ENCODE measurements around the gene NTM.

Gene NTM

DNA sequence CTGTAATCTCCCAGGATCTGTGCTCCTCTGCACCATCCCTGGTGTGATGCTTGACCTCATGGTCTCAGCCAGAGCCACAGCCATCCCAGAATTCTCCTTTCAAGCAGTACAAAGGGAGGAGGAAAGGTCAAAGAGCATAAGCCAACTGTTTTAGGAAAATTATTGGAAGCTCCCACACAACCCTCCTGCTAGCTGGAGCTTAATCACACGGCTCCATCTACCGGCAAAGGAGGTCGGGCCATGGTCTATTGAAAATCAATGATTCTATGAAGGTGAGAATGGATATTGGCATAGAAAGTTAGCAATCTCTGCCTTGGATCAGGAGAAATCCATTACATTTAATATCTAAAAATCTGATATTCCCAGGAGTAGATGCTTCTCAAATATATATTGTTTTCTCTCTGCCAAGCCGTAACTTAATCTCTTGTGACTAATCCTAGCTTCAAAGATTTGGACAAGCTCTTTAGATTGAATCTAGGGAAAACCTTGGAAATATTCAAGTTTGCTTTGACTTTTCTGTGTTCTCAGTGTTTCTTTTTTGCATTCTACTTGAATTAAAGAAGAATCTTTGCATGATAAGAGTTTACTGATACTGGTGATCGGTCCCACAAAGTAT, 259.6 kb downstream of the NTM start:
- in situ Hi-C loops (cut with MboI; ENCODE audit: low sequenced_read_pairs), result no loop called here

DNA sequence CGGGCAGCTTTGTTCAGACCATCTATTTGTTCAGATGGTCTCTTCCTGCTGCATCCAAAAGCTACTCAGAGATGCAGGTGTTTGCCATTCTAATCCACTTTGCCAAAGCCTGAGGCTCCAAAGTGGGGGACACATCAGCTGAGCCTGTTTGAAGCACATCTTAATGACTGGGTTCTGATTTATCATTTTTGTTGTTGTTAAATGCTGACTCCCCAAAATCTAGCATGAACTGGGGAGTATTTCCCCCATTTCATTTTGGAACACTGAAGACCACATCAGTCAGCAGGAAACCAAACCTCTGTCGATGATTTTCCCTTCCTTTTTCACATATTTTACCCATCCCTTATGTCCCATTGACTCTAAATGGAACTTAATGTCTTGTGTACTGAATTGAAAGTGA, 262.6 kb downstream of the NTM start:
- in situ Hi-C loops (cut with MboI; ENCODE audit: low sequenced_read_pairs), result no loop called here

DNA sequence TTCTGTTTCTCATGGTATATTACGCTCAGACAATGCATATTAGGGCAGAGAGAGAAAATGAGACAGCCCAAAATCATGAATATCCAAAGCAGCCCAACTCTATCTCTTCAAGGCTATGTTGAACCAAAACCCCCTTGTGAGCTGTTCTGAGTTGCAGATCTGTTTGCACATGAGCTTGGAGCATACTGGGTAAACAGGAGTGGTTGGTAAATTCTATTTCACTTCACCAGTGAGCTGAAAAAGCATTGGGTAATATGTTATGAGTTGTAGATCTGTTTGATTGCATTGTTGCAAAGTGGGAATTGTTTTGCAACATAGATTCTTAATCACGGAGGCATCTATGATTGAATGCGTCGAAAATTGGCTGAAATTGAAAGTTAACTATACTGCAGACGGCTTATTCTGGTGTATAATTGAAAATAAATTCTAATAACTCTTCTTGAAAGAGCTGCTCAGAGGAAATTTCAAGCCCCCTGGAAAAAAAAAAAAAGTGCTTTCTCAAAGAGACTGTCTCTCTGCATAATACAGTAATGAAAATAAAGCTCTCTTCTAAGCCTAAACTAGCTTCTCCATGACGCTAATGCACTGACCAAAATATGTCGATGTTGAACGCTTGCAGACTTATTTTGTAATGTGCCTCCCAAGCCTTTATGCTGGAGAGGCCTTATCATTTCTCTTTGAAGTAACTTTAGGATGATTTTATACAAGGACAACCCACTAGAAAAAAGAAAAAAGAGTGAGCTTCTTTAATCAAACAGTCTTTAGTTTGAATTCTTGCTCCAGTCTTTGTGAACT, 263.7 kb downstream of the NTM start:
- in situ Hi-C loops (cut with MboI; ENCODE audit: low sequenced_read_pairs), result no loop called here

DNA sequence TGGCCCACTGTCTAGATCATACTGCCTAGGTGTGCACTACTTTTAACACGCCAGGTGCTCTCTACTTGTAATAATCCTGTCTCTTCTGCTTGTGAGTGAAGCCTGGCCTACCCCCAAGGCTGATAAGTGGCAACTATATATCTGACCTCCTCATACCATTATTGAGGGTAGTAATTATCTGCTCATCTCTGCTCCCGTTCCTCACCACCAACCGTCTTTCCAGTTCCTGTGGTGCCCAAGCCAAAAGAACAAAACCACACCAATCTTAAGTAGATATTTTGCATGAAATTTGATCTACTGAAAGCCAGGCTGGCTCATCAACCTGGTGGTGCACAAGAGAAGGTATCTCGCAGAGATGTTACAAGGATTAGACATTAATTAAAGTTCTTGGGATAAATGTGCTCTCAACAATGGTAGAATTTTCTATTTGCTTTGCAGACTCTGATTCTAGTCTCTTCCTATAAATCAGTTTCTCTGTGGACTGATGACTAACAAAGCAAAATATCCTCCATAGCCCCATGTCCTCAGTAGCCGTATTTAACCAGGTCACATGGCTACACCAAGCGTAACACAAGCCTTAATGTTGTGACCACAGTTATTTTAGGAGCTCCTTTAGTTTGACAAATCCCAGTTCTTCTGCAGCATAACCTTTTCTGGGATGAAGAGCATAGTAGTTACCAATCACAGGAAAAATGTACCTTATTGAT, 267.2 kb downstream of the NTM start:
- in situ Hi-C loops (cut with MboI; ENCODE audit: low sequenced_read_pairs), result no loop called here

DNA sequence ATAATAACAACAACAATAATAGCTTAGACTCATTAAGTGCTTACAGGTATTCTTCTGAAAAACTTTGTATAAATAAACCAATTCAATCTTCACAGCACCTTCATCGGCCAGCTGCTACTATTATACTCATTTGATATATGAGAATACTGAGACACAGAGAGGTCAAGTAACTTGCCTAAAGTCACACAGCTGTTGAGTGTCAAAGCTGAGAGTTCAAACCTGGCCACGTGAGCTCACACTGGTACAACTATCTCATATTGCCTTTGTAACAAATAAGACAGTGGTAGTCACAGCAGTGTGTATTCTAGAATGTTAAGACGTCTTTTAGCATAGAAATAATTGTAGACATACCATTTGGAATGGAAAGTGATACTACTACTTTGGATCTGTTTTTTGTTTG, 268.5 kb downstream of the NTM start:
- in situ Hi-C loops (cut with MboI; ENCODE audit: low sequenced_read_pairs), result no loop called here

DNA sequence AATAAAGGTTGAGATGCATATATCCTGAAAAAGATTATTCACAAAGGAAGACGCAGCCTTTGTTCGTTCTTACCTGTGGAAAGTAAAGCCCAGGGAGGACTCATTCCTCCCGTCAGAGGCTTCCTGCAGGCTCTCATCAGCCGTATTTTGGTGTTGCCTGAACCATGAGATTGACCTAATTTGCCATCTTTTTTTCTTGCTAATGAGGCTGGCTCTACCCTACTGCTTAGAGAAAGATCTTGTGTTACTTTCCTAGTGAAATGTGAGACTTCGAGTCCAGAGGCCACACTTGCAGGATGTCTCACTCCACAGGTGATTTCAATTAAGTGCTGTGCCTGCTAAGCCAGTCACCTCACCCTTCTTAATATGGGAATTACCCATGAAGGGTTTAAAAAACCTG, 269.9 kb downstream of the NTM start:
- in situ Hi-C loops (cut with MboI; ENCODE audit: low sequenced_read_pairs), result no loop called here

DNA sequence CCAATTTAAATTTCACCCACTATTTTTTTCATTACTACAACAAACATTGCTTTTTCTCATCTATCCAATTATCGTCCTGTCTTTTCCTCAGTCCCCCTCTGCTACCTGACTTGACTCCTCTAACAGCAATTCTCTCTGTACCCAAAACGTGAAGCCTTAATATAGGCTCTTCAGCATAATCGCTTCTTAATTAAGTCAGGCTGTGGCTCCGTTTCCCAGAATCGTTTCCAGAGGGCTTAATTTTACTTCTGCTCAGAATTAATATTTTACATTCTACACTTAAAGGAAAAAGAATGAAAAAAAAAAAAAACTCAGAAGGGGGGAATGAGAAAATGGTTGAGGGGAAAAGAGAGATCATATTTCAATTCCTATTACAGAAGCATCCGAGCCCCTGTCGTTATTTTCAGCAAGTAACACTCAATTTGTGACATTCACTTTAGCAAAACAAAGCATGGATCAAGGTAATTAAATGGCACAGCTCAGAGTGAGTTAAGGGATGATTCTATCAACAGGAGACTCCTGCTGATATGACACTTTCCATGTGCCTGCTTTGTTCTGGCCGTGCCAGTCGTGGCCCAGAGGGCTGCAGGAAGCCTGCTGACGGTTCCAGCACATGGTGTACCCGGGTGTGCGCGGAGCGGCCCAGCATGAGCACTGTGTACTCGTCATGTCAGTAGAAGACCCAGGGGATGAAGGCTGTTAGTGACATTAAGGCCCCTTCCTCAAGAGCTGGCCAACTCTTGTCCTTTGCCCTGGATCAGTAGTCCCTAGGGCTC, 272.5 kb downstream of the NTM start:
- in situ Hi-C loops (cut with MboI; ENCODE audit: low sequenced_read_pairs), result no loop called here

DNA sequence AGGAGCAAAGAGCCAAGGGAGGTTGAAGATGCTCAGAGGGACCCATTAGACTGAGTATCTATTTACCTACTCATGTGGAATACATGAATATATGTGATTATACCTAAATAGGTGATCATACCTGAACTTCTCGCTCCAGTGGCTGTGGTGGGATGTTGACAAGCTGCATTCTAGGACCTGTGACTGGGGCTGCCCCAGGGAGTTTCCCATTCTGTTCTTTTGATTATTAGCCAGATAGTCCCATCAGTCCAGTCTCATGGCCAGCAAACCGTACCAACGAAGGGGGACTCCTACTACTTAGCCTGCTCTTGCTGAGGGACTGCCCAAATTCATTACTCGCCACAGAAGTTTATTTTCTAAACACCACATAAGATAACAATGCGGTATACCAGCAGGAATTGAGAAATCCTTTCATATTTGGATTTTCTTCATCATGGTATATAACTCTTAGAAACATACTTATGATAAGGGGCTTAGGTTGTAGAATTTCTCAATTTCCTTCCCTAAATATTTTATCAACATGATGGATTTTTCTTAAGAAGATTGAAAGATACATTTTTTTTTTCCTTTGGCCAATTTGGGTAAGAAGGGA, 273.9 kb downstream of the NTM start:
- in situ Hi-C loops (cut with MboI; ENCODE audit: low sequenced_read_pairs), result no loop called here

DNA sequence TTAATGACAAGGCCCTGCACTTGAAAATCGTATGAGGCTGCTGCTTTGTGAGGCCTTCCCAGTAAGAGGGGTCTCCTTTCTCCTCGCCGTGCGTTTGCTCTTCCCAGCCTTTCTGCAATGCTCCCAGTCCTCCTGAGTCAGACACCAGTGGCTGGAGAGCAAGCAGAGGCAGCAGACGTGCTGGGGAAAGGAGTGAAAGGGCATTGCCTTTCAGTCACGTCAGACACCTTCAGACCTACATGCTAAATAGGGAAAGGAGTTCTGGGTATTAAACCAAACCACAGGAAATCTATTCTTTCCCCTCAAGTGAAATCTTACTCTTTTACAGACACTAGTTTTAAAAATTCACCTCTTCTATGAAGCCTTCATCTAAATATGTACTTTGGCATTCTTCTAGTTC, 274.8 kb downstream of the NTM start:
- in situ Hi-C loops (cut with MboI; ENCODE audit: low sequenced_read_pairs), result no loop called here

DNA sequence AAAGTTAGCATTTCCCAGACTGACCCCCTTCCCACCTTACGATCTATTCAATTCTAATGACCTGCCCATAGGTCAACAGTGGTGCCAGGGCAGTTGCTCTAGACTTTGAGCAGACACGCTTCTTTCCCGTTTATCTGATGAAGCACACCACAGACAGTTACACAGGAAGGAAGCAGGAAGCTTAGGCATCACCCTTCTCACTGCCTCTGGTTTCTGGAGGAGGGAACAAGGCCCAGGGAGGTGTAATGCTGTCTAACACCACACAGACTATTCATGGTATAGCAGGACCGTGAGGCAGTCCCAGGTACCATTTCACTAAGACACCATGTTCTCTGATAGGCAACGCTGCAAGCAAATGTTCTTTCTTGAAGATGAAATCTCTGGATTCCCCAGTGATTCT, 279.4 kb downstream of the NTM start:
- in situ Hi-C loops (cut with MboI; ENCODE audit: low sequenced_read_pairs), result no loop called here

DNA sequence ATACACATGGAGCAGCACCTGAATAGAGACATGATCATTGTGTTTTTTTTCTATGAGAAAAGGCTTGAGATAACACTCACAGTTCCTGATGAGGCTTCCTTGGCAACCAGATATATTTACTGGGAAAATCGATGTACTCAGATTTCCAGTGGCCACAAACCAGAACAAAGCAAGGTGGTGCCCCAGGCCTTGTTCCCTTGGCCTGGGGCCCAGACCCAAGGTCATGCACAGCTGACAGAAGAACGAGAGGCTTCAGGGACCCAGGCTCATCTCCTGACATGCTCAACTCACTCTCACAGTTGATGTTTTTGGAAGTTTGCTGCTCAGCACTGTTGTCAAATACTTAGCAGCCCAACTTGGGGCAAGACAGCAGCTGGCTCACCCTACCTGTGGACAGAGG, 281.8 kb downstream of the NTM start:
- in situ Hi-C loops (cut with MboI; ENCODE audit: low sequenced_read_pairs), result no loop called here

DNA sequence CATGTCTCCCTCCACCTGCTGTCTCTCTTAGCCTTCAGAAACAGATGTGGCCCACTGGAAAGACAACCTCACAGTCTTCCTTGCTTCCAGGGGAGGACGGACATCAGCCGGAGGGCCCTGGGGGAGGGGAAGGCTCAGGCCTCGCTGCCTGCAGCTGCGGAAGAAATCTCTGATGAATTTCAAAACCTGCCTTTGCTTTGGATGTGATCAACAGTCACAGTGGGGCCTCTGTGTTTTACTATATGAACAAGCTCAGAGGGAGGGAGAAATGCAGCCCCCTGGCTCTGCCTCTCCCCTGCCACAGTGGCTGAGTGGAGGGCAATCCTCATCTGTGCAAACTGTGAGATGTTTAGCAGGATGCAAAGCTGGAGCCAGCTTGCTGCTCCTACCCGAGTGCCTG, 282.8 kb downstream of the NTM start:
- in situ Hi-C loops (cut with MboI; ENCODE audit: low sequenced_read_pairs), result no loop called here

DNA sequence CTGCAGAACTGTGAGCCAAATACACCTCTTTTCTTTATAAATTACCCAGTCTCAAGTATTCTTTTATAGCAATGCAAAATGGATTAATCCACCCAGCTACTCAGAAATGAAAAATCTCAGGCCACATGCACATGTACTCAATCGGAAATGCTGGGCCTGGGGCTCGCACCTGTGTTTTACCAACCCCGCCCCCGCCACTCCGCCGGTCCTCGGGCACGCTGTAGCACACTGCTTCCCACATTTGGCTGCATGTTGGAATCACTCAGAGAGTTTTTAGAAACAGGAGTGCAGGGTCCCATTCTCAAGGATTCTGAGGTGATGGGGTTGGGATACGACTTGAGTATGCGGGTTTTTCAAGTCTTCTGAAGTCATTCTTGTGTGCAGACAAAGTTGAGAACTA, 284.4 kb downstream of the NTM start:
- in situ Hi-C loops (cut with MboI; ENCODE audit: low sequenced_read_pairs), result no loop called here

DNA sequence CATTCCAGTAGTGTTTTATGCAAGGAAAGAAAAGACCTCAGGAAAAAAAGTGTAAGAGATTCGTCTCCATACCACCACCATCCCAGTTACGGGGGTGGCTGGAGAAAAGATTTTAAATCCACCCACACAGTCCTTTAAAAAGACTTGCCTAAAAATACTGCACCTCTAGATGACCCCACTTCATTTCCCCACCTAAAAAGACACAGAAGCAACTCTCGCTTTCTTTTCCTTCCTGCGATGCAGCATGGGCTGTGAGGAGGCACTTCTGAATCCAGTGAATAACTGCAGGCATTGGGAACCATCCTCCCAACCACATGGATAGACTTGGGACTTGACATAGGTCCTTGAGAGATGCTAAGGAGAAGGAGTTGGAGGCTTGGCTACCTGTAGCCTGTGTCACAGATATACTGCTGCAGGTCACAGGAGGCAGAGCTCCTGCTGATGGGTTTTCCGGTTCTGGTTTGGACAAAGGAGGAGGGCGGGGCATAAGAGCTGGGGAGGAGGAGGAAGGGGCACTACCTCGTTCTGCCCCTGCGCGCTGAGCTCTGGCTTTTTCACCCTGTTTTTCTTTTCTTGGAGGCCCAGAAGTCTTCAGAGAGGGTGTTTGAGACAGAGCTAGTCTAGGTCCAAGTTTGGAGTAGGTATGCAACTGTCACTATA, 285.9 kb downstream of the NTM start:
- in situ Hi-C loops (cut with MboI; ENCODE audit: low sequenced_read_pairs), result no loop called here

DNA sequence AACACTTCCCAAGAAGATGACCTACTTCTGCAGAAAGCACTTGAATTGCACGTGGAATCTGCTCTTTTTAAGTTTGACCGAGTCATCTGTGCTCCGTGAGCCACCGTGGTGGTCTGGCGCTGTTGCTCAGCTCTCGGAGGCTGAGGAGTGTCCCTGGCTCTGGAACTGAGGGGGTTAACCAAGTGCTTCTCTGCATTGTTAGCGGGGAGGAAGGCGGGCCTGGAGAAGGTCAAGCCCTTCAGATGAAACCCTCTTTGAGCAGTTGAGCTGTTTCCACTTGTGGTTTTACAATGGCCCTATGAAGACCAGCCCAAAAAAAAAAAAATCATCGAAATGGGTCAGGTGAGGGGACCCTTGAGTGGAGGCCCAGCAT, 286.4 kb downstream of the NTM start:
- in situ Hi-C loops (cut with MboI; ENCODE audit: low sequenced_read_pairs), result no loop called here

DNA sequence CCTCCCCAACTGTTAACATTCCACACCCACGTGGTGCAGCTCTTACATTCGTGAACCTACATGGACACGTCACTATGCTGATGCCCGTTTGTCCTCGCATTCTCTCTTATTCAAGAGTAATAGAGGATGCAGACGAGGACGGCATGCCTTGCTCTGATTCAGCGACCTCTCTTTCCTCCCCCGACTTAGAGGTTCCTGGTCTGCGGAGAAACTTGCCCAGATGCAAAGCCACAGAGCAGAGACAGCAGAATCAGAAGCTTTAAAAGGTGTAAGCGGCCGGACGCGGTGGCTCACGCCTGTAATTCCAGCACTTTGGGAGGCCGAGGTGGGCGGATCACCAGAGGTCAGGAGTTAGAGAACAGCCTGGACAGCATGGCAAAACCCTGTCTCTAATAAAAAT, 288.0 kb downstream of the NTM start:
- in situ Hi-C loops (cut with MboI; ENCODE audit: low sequenced_read_pairs), result no loop called here

DNA sequence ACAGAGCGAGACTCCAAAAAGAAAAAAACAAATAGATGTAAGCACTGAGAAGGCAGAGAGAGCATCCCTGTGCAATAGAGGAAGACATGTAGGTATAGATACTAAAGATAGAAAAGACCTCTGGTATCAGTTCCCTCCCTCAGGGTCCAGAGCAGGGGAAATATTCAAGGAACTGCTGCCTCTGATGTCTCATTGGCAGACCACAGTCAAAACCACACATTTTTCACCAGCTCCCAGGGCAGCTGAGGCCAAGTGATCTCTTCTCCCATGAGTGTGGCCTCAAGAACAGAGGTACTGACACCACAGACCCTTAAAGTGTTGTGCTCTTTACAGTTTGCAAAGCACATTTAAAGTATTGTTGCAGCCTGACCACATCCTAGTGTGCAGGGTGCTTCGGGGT, 288.5 kb downstream of the NTM start:
- in situ Hi-C loops (cut with MboI; ENCODE audit: low sequenced_read_pairs), result no loop called here

DNA sequence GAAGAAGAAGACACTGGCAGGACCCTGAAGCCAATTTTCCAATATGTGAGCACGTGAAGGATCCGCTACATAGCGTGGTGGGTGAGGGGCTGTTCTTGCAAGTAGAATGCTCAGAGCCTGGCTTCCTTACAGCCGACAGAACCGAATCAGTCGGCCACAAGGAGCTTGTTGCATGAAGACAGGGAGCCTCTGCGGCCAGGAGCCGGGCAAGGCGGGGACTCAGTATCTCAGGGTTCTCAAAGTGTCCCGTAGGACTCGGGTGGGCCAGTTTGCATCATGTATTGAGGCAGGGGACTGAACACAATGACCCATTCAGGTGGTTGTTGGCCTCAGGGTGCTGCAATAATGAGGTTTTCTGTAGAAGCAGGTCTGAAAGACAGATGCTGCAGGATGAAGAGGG, 289.5 kb downstream of the NTM start:
- in situ Hi-C loops (cut with MboI; ENCODE audit: low sequenced_read_pairs), result no loop called here

DNA sequence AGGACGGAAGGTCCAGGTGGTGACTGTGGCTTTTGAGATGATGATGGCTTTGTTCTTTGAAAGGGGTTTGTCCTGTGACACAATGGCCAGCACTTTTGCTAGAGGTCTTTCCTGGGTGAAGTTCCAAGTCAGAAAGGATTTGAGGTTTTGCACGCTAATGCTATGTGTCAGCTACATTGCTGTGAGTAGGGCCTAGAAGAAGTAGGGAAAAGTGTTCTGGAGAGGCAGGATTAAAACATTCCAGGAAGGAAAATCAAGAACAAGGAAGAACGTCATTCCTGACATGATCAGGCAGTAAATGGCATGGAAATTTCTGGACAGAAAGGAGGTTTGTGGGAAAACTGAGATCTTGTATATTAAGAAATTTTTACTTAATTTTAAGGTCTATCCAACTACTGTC, 290.7 kb downstream of the NTM start:
- in situ Hi-C loops (cut with MboI; ENCODE audit: low sequenced_read_pairs), result no loop called here

DNA sequence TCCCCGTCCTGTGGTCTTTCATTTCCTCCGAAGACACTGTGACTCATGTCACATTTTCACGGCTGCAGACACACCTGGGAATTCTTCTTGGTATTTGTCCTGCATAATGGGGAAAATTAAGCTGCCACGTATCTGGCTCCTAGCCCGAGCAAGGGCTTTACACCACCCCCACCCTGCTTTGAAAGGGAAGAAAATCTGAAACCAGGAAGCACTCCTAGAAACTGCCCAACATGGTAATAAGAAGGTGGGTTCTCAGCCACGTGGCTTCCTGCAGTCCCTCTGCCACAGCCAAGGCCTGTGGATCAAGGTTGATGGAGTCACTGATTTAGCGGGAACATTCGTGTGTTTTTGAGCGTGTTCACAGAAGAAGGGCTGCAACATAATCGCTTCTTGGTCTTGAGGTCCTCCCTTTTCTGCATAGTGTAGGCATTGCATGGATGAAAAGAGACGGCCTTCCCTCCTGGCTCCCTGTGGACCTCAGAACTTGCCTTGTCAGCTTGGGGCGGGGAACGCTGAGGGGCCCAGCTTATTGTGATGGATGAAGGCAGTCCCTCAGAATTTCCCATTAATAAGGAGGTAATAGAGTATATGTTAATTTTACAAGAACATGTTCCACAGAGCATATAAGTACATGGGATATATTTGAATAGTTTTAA, 292.0 kb downstream of the NTM start:
- in situ Hi-C loops (cut with MboI; ENCODE audit: low sequenced_read_pairs), result no loop called here
